Renal cortex interstitium (tissue), 11 donors: ENCODE results near the gene FCGR3B. TPM values are rescaled to one million over a fixed set of nuclear protein-coding genes. Genes with fewer than 3 reads are reported as not detected.
A peak's percentile ranks its signal among the peaks of the same experiment; 100 is the strongest.
"Not testable (repeated sequence)": the region's sequence is repeated elsewhere in the genome, so short reads cannot be mapped to it uniquely, and the experiment has no call there.

Experiments used
- DNase-seq, 11 donors: peaks; one replicate each; pipeline ENCODE4 v3.0.0-alpha.2; 2013; ENCODE audit warnings: low read depth in 9 of 11, low spot score in 4 of 11; ENCODE audit errors: extremely low read depth in 1 of 11
- polyA plus RNA-seq, 3 donors: library from polyadenylated mRNA; unstranded; fragments of 120-200 nt; gene quantifications; one replicate each; pipeline ENCODE4 v1.2.1, GENCODE V29; 2013; ENCODE audit not compliant: insufficient read length in 3 of 3

The FCGR3B gene
- polyA plus RNA-seq, 3 donors: 0.45 to 1.1 (median 0.64) TPM

DNA sequence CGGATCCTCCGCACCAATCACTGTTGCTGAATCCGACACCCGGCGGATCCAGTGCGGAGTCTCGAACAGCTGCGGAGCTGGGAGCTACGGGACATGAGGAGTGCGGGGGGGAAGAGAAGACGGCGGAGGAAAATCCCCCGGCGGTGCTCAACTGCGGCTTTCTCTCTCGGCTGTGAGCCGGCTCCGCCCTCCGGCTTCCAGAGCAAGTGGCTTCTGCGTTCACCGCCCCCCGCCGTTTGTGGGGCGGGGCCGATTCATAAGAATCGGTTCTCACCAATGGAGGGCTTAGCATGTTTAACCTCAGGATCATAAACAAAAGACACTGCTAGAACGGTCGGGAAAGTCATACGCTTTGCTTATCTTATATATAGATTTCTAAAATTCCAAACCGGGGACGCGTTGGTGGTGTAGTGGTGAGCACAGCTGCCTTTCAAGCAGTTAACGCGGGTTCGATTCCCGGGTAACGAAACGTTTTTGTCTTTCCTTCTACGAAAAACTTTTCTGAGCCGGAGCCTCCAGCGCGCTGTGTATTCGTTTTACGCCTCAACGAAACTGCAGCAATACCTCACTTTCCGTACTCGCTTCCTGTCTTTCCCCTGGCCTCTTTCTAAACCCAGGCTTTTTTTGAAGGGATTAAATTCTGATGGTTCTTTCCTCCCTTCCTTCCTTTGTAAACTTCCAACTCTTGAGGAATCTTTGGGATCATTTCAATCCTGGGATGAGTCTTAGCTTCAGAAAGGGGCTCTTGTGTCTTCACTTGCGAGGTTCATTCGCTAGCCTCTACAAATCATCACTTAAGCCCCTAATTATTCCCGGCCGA lies 18.4 kb downstream of the FCGR3B start:
- DNase-seq: peak; percentile 76 to 96 (median 89)

DNA sequence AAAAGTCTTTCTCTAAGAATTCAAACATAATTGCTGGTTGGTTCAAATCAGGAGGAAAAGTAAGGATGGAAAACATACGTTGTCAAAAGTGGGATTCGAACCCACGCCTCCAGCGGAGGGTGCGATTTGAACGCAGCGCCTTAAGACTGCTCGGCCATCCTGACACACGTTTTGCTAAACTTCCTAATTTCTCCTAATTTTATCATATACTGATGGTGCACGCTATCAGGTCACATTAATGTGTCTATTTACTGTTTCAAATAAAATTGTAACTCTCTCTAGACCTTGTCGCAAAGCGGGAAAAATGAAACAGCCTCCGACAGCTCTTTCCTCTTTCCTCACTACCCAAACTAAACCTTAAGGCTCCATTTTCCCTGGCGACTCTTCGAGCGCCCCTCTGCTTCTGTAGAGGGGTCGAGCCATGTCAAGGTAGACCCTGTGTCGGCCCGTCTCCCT lies 19.1 kb downstream of the FCGR3B start:
- DNase-seq: peak in 4 of 11 donors; percentile 24 to 39 (median 30)

DNA sequence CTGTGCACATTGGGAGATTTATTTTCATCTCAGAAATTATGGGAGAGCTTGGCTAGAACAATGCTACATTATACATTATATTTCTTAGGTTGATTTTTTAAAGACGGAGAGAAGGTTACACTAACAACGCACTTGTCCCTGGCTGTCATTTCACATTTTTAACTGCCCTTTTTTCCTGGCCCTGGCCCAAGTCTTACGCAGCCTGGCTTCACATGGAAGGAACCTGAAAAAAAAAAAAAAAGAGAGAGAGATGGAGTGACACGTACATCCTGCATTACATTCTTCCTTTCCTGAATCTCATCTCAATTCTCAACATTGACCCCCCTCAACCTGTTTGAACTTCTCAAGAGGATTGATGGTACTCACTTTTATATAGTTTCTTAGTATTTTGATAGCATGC lies 20.8 kb downstream of the FCGR3B start:
- not testable (repeated sequence) for DNase-seq

DNA sequence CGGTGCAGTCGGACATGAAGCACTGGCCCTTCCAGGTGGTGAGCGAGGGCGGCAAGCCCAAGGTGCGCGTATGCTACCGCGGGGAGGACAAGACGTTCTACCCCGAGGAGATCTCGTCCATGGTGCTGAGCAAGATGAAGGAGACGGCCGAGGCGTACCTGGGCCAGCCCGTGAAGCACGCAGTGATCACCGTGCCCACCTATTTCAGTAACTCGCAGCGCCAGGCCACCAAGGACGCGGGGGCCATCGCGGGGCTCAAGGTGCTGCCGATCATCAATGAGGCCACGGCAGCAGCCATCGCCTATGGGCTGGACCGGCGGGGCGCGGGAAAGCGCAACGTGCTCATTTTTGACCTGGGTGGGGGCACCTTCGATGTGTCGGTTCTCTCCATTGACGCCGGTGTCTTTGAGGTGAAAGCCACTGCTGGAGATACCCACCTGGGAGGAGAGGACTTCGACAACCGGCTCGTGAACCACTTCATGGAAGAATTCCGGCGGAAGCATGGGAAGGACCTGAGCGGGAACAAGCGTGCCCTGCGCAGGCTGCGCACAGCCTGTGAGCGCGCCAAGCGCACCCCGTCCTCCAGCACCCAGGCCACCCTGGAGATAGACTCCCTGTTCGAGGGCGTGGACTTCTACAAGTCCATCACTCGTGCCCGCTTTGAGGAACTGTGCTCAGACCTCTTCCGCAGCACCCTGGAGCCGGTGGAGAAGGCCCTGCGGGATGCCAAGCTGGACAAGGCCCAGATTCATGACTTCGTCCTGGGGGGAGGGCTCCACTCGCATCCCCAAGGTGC lies 24.2 kb downstream of the FCGR3B start:
- DNase-seq: not testable (repeated sequence)

DNA sequence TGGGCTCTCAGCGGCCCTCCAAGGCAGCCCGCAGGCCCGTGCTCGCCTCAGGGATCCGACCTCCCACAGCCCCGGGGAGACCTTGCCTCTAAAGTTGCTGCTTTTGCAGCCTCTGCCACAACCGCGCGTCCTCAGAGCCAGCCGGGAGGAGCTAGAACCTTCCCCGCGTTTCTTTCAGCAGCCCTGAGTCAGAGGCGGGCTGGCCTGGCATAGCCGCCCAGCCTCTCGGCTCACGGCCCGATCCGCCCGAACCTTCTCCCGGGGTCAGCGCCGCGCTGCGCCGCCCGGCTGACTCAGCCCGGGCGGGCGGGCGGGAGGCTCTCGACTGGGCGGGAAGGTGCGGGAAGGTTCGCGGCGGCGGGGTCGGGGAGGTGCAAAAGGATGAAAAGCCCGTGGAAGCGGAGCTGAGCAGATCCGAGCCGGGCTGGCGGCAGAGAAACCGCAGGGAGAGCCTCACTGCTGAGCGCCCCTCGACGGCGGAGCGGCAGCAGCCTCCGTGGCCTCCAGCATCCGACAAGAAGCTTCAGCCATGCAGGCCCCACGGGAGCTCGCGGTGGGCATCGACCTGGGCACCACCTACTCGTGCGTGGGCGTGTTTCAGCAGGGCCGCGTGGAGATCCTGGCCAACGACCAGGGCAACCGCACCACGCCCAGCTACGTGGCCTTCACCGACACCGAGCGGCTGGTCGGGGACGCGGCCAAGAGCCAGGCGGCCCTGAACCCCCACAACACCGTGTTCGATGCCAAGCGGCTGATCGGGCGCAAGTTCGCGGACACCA lies 25.0 kb downstream of the FCGR3B start:
- not testable (repeated sequence) for DNase-seq

DNA sequence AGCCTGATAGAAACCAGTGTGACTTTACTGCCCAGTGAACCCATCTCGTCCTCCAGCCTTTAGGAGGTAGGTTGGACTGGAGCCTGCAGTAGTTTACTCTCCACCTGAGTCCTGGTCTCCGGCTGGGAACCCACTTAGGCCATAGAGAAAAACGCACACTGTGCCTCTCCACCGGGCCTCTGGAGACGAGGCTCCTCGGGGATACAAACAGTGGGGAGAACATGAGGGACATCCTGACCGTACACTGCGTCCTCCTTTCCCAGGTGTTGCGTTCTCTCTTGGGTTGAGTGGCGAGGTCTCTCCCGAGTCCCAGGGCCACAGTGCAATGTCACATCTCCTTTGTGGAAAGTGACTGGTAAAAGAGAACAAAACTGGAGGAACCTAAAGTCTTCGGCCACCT lies 26.0 kb downstream of the FCGR3B start:
- DNase-seq: not testable (repeated sequence)

DNA sequence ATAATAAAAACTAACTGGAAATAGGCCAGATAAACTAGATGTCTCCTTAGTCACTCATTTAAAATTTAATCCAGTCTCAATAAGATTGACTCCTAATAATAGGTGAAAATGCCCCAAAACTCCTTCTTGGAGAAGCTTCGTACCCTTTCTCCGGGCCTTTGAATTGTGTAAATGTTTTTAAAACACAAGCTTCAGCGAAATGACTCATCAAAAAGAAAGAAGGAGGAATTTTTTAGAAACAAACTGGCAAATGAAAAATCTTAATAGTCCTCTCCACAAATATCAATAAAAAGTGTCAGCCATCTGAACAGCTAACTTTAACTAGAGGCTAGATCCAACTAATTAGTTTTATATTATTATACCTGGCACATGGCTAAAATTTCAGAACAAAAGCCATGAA lies 33.9 kb downstream of the FCGR3B start:
- not testable (repeated sequence) for DNase-seq

DNA sequence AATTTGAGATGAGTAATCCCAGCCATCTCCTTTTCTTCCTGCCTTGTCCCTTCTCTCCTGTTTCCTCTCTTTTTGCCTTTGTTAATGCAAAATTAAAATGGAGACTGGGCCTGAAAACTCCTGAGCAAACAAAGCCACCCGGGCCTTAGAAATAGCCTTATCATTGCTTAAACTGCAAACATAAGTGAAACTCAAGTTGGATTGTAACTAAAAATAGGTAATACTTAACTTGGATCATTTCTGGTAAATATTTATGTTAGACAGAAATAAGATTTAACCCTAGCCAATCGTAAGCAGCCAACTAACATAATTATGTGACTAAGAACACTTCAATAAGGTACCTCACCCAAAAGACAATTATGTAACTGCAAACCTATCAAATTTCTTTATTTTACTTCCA lies 35.4 kb downstream of the FCGR3B start:
- not testable (repeated sequence) for DNase-seq

DNA sequence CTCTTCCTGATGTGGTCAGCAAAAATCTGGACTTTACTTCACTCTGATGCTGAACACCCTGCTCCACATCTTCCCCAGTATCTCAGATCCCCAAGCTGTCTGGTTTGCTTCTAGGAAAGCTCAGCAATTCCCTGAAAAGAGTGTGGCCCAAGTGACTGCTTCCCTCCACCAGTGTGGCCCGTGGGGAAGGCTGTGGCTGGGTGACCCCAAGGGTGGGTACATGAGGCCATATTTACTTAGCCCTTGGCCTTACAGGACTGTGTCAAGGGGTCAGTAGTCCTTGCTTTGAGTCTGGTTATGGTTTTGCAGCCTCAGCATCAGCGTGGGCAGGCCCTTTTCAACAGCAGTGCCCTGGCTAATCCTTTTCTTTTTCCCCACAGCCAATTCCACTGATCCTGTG lies 35.8 kb downstream of the FCGR3B start:
- not testable (repeated sequence) for DNase-seq

DNA sequence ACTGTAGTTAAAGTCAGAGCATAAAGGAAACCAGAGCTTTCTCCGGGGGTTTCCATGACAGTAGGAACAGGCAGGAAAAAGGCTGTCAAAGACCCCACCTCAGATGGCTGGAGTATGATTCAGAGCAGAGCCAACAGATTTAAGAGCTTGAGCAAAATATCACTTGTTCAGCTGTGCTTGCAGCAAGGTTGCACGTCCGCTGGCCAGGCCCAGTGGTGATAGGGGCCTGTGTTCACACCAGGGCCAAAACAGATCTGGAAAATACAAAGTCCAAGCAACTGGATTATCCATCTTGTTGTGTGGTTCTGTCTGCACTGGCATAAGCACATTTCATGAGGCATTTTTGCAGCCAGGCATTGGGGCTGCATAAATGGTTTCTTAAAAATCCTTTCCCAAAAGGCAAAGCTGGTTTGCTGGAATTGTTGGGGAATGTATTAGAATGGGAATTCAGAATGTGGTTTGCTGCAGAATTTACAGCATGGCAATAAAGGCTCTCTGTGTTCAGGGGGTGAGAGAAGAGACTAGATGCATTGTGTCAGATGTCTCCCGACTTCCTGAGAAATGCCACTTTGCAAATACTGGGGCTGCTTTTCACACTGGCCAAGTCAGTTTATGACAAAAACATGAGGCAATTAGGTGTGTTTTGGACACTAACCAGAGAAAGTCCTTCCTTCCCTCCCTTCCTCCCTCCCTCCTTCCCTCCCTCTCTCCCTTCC lies 36.5 kb downstream of the FCGR3B start:
- DNase-seq: not testable (repeated sequence)

DNA sequence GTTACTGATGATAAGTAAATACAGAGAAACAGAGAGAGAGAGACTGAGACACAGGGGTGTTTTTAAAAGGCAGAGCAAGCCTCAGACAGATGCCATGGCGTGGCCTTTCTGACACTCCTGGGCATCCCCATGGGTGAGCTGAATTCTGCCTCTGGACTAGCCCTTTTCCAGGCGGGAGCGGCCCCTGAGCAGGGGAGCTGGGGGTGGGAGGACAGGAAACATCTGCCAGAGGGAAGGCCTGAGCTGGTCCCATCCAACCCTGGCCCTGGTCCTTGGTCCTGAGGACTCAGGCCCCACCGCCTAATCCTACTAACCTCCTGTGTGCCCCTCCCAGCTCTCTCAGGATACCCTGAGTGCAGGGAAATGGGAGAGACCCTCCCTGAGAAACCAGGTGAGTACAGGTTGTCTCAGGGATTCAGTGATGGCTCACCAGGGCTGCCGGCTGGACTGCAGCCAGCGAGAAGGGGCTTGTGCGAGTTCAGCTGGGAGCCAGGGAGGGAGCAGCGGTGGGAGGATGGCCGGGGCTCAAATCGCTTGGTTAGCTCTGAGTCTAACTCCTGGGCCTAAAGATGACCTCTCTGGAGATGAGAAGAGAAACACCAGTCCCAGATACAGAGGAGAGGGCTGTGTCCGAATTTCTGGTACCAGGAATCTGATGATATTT lies 37.8 kb downstream of the FCGR3B start:
- DNase-seq: not testable (repeated sequence)

DNA sequence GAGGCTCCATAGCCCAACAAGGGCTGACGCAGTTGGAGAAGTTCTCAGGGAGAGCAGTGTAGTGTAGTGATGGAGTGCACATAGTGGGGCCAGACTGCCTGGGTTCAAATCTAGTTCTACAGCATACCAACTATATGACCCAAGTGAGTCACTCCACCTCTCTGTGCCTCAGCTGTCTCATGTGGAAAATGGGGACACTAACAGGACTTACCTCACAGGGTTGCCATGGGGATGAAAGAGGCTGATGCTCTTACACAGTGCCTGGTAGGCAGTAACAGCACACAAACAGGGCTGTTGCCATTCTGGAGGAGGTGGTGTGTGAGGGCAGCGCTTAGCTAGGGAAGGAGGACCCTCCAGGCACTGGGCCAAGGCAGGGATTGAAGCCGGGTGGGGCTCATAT lies 38.4 kb downstream of the FCGR3B start:
- DNase-seq: not testable (repeated sequence)

DNA sequence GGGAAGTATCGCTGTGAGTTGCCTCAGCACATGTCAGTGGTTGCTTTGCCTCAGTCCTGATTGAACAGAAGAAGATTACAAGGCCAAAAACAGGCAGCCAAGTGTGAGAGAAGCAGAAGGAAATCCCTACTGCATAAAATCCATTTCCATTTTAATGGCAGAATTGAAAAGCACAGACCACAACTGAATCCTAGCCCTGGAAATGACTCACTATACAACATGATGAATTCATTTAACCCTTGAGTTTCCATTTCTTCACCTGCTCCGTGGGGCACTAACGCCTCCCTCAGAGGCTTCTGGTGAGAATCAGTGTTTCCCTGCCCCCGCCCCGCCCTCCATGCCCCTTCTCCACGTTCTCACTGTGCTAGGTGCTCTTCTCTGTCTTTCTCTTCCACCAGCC lies 41.1 kb downstream of the FCGR3B start:
- not testable (repeated sequence) for DNase-seq

DNA sequence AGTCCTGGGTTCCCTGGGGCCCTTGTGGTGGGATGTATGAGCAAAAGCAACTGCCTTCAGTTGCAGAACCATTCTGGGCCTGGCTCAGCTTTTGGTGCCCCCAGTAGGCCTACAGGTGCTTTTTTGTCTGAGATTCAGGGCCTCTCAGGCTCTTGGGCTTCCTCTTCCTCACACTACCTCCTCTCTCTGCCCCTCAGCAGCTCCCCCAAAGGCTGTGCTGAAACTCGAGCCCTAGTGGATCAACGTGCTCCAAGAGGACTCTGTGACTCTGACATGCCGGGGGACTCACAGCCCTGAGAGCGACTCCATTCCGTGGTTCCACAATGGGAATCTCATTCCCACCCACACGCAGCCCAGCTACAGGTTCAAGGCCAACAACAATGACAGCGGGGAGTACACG lies 41.6 kb downstream of the FCGR3B start:
- not testable (repeated sequence) for DNase-seq

DNA sequence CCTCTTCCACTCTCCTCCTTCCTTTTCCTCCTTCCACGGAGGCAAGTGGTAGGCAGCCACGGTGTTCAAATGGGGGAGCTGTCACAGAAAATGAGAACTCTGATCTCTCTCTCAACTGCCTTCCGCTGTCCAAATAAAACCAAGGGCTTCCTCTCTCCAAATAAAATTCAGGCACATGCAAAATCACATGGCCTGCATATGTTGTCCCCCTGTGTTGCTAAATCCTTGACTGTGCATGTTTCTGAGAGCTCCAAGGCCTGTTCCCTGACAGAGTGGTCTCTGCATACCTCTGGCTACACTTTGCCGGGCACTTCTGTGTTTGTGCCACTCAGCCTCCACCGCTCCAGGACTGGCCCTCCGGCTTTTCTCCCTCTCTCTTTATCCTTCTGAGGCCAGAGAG lies 42.4 kb downstream of the FCGR3B start:
- DNase-seq: not testable (repeated sequence)

DNA sequence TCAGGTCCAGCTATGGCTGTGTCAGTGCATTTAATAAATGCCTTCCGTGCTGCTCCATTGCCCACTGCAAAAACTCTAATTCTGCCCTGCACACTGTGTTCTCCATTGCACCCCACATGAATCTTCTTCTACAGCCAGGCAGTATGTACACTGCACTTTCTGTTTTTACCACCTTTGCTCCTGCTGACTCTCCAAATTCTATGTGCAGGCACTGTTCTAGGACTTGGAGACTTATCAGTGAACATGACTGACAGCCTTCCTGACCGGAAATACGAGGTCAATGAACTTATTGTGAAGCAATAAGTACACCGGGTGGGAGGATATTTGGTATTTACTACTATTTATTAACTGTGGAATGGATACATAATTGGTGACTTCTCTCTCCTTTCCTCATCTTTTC lies 48.1 kb downstream of the FCGR3B start:
- DNase-seq: not testable (repeated sequence)

DNA sequence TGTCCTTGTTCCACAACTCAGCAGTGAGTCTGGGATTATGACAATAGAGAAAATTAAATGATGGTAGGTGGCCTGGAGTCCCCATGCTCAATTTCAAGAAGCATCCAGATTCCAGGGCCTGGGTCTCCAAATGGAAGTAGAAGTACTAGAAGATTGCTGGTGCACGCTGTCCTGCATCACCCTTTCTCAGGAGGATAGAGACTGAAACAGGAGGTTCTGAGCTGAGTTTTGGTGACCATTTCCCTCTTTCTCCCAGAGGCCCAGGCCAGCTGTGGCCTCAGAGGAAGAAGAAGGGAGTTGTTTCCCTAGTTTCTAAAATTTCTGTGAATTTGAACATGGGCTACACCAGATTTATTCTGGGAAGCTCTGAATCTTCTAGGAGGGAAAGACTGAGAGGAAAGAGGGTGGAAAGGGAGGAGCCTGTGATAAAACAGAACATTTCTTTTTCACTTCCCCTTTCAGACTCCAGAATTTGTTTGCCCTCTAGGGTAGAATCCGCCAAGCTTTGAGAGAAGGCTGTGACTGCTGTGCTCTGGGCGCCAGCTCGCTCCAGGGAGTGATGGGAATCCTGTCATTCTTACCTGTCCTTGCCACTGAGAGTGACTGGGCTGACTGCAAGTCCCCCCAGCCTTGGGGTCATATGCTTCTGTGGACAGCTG lies 50.0 kb downstream of the FCGR3B start:
- DNase-seq: not testable (repeated sequence)
